BE2C (cell line): Measurements from ENCODE around the gene ARL8A.

Source experiments
- DNase-seq: peaks from one replicate; pipeline ENCODE4 v3.0.0-alpha.2; 2020
- H3K27me3 ChIP-seq: fragments of 250-450 bp; sonication (Bioruptor Pico); 2 replicates; pipeline ENCODE4 v1.5.1; 2020; ENCODE audit warnings: mild to moderate bottlenecking
- H3K36me3 ChIP-seq: fragments of 250-450 bp; sonication (Bioruptor Pico); 2 replicates; pipeline ENCODE4 v1.5.1; 2020; ENCODE audit warnings: mild to moderate bottlenecking
- H3K4me1 ChIP-seq: fragments of 250-450 bp; sonication (Bioruptor Pico); 2 replicates; pipeline ENCODE4 v1.5.1; 2020
- H3K4me3 ChIP-seq: 2 replicates; pipeline ENCODE4 v1.5.1; 2011; ENCODE audit warnings: low read depth, low read length
- H3K9me3 ChIP-seq: fragments of 250-450 bp; sonication (Bioruptor Pico); 2 replicates; pipeline ENCODE4 v1.5.1; 2020
- CTCF ChIP-seq: IDR thresholded peaks from 2 replicates; pipeline ENCODE4 v1.5.1; 2012; ENCODE audit warnings: mild to moderate bottlenecking, low read depth, low read length

ARL8A gene

GRCh38 chr1:202129453-202130296 lies 14.9 kb downstream of the ARL8A start:
- no peak for DNase-seq
- H3K27me3 ChIP-seq, result no peaks in the 10 kb centered on the region
- TF ChIP-seq CTCF, result no peak
- no peak overlapping the region for H3K4me3 ChIP-seq
- H3K36me3 ChIP-seq, result no peaks in the 10 kb centered on the region; the same call in 1 of the 2 replicates
- no peaks in the 10 kb centered on the region for H3K9me3 ChIP-seq
- no peaks in the 10 kb centered on the region for H3K4me1 ChIP-seq

- Histone ChIP-seq H3K27me3 (no peaks in the 10 kb centered on the region), H3K4me1 (no peaks in the 10 kb centered on the region; the same call in 1 of the 2 replicates), H3K9me3 (no peaks in the 10 kb centered on the region), H3K36me3 (no peaks in the 10 kb centered on the region), H3K4me3 (no peak overlapping the region)
- no peak for TF ChIP-seq CTCF
- DNase-seq, result no peak
Measured at GRCh38 chr1:202127836-202128622, 16.5 kb downstream of the ARL8A start.

GRCh38 chr1:202127061-202127460 lies 17.5 kb downstream of the ARL8A start:
- DNase-seq, result no peak
- Histone ChIP-seq H3K4me3 (no peak overlapping the region), H3K36me3 (no peaks in the 10 kb centered on the region), H3K9me3 (no peaks in the 10 kb centered on the region), H3K27me3 (no peaks in the 10 kb centered on the region), H3K4me1 (no peaks in the 10 kb centered on the region; the same call in 1 of the 2 replicates)
- TF ChIP-seq CTCF, result no peak

GRCh38 chr1:202126426-202126825 lies 18.1 kb downstream of the ARL8A start:
- no peaks in the 10 kb centered on the region; the same call in 1 of the 2 replicates for H3K4me1 ChIP-seq
- no peaks in the 10 kb centered on the region for H3K27me3 ChIP-seq
- H3K36me3 ChIP-seq, result no peaks in the 10 kb centered on the region
- no peak overlapping the region for H3K4me3 ChIP-seq
- DNase-seq, result no peak
- H3K9me3 ChIP-seq, result no peaks in the 10 kb centered on the region
- no peak for TF ChIP-seq CTCF

GRCh38 chr1:202125611-202126010 lies 18.9 kb downstream of the ARL8A start:
- Histone ChIP-seq H3K4me1 (no peaks in the 10 kb centered on the region; the same call in 1 of the 2 replicates), H3K27me3 (no peaks in the 10 kb centered on the region), H3K36me3 (no peaks in the 10 kb centered on the region), H3K4me3 (no peak overlapping the region), H3K9me3 (no peaks in the 10 kb centered on the region)
- no peak for TF ChIP-seq CTCF
- no peak for DNase-seq
